ENCODE measurements around the gene ARHGEF33. TPM values are rescaled to one million over a fixed set of nuclear protein-coding genes. Genes with fewer than 3 reads are reported as not detected.
A peak's percentile ranks its signal among the peaks of the same experiment; 100 is the strongest.

The ARHGEF33 gene
- total and polyA plus RNA-seq, 2 of the 13 experiments (the other 11 are each of a cell fraction or from before 2014, with no cell fraction given), result 0.04 TPM; not detected in 1

DNA sequence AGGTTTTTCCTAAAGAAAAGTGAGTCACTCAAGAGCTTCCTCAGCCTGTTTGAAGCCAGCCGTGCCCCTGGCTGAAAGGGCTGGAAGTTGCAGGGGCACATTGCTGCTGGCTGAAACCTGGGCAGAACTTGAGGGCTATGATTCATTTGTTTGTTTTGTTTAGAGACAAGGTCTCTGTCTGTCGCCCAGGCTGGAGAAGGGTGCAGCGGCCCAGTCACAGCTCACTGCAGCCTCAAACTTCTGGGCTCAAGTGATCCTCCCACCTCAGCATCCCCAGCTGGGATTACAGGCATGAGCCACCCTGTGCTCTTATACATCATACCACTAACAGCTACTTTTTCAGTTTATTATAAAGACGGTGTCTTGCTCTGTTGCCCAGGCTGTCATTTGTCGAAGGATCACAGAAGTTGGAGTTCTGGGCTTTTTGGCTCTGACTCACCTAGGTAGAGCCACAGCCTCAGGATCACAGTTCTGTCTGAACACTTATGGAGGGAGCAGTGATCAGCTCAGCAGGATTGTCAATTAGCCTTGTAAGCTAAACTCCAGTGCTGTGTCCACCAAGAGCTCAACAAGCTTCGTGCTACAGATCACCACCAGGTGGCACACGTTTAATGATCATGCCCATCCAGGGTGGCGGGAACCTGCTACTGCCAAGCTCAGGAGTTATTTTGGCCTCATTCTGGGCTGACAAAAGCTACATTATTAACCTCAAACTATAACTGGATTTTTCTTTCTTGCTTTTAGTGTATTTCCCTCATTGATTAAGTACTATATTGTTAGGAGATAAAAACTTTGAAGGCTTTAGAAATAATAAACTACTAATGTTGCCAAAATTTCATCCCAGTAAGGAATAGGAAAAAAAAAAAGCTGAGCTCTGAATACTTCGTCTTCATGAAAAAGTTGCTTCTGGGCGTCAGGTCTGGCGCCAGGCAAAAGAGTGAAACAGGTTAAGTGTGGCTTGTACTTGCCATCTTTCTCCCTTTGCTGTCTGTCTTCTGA, 57.9 kb downstream of the ARHGEF33 start (continued):
- TF ChIP-seq, protein P1, sequence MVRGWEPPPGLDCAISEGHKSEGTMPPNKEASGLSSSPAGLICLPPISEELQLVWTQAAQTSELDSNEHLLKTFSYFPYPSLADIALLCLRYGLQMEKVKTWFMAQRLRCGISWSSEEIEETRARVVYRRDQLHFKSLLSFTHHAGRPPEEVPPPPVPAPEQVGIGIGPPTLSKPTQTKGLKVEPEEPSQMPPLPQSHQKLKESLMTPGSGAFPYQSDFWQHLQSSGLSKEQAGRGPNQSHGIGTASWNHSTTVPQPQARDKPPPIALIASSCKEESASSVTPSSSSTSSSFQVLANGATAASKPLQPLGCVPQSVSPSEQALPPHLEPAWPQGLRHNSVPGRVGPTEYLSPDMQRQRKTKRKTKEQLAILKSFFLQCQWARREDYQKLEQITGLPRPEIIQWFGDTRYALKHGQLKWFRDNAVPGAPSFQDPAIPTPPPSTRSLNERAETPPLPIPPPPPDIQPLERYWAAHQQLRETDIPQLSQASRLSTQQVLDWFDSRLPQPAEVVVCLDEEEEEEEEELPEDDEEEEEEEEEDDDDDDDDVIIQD (CRISPR knock-in tag; IDR thresholded peaks at IDR 0.05; ENCODE audit: low read depth), result 0 out of 2 replicates have a peak, but pooled peaks have one; percentile 10
- TF ChIP-seq ISX (CRISPR knock-in tag; conservative IDR thresholded peaks at IDR 0.05) (no peak), CHCHD3 (CRISPR knock-in tag; IDR thresholded peaks at IDR 0.05) (no peak), HIVEP1 (CRISPR knock-in tag; IDR thresholded peaks at IDR 0.05) (peak; percentile 64; the same call in 1 of the 2 replicates), ZNF232 (CRISPR knock-in tag; IDR thresholded peaks at IDR 0.05; ENCODE audit: borderline replicate concordance) (no peak), ZNF260 (CRISPR knock-in tag; IDR thresholded peaks at IDR 0.05; ENCODE audit: borderline replicate concordance, low read depth) (no peak), HOXA3 (CRISPR knock-in tag; IDR thresholded peaks at IDR 0.05) (no peak; the same call in 1 of the 2 replicates), ZNF329 (CRISPR knock-in tag; IDR thresholded peaks at IDR 0.05; ENCODE audit: low read depth) (no peak), HNRNPK (IDR thresholded peaks at IDR 0.05; ENCODE audit: low read depth, low read length, poor library complexity, severe bottlenecking) (no peak), ZNF354B (CRISPR knock-in tag; IDR thresholded peaks at IDR 0.05) (no peak), RXRB (CRISPR knock-in tag; IDR thresholded peaks at IDR 0.05; ENCODE audit: borderline replicate concordance) (peak; percentile 31; the same call in 1 of the 2 replicates), ZNF331 (CRISPR knock-in tag; IDR thresholded peaks at IDR 0.05) (peak; percentile 81), DNMT1 (CRISPR knock-in tag; IDR thresholded peaks at IDR 0.05) (no peak), SALL2 (CRISPR knock-in tag; IDR thresholded peaks at IDR 0.05) (no peak), KDM5B (CRISPR knock-in tag; IDR thresholded peaks at IDR 0.05; ENCODE audit: borderline replicate concordance) (peak; percentile 71; the same call in 1 of the 2 replicates), ZNF879 (CRISPR knock-in tag; IDR thresholded peaks at IDR 0.05) (no peak)
- TF ChIP-seq, protein P2, sequence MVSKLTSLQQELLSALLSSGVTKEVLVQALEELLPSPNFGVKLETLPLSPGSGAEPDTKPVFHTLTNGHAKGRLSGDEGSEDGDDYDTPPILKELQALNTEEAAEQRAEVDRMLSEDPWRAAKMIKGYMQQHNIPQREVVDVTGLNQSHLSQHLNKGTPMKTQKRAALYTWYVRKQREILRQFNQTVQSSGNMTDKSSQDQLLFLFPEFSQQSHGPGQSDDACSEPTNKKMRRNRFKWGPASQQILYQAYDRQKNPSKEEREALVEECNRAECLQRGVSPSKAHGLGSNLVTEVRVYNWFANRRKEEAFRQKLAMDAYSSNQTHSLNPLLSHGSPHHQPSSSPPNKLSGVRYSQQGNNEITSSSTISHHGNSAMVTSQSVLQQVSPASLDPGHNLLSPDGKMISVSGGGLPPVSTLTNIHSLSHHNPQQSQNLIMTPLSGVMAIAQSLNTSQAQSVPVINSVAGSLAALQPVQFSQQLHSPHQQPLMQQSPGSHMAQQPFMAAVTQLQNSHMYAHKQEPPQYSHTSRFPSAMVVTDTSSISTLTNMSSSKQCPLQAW (CRISPR knock-in tag; IDR thresholded peaks at IDR 0.05), result no peak
- TF ChIP-seq, protein P3, sequence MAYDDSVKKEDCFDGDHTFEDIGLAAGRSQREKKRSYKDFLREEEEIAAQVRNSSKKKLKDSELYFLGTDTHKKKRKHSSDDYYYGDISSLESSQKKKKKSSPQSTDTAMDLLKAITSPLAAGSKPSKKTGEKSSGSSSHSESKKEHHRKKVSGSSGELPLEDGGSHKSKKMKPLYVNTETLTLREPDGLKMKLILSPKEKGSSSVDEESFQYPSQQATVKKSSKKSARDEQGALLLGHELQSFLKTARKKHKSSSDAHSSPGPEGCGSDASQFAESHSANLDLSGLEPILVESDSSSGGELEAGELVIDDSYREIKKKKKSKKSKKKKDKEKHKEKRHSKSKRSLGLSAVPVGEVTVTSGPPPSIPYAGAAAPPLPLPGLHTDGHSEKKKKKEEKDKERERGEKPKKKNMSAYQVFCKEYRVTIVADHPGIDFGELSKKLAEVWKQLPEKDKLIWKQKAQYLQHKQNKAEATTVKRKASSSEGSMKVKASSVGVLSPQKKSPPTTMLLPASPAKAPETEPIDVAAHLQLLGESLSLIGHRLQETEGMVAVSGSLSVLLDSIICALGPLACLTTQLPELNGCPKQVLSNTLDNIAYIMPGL (CRISPR knock-in tag; IDR thresholded peaks at IDR 0.05; ENCODE audit: borderline replicate concordance in 1 of 2, low read depth in 1 of 2), result peak; percentile 57 to 81; a peak in 2 of 4 replicates
- TF ChIP-seq, protein P4, sequence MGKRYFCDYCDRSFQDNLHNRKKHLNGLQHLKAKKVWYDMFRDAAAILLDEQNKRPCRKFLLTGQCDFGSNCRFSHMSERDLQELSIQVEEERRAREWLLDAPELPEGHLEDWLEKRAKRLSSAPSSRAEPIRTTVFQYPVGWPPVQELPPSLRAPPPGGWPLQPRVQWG (CRISPR knock-in tag; IDR thresholded peaks at IDR 0.05; ENCODE audit: borderline replicate concordance, low read depth), result no peak
